Common myeloid progenitor, CD34-positive (primary cell): Measurements from ENCODE around the gene GALNT2.
A peak's percentile ranks its signal among the peaks of the same experiment; 100 is the strongest.

Experiments used
- CTCF ChIA-PET: fragments of 350-600 bp; sonication (Branson Sonifier 250); formaldehyde crosslinking; loops from one replicate; lab custom pipeline; 2021; ENCODE audit warnings: antibody characterized with exemption; lab: Charles Lee
- POLR2A ChIA-PET: fragments of 350-600 bp; sonication (Branson Sonifier 250); formaldehyde crosslinking; loops from one replicate; lab custom pipeline; 2021; ENCODE audit warnings: antibody characterized with exemption; lab: Charles Lee
- DNase-seq, 3 donors: peaks; one replicate each; pipeline versions ENCODE4 v3.0.0 to v3.0.0-alpha.2; 2013
- H3K27ac ChIP-seq, 2 experiments: 1 replicate in 1 of 2; 2 replicates in 1 of 2; pipeline ENCODE4 v1.7.0; 2013; ENCODE audit warnings: inconsistent platforms in 2 of 2, low read length in 2 of 2, mild to moderate bottlenecking in 2 of 2, low read depth in 1 of 2, moderate library complexity in 1 of 2; ENCODE audit not compliant: severe bottlenecking in 2 of 2, insufficient read depth in 1 of 2, poor library complexity in 1 of 2
- H3K27me3 ChIP-seq, 5 experiments: replicated peaks in 2 of 5; 1 replicate in 3 of 5; 2 replicates in 2 of 5; pipeline versions ENCODE4 v1.6.1 to v1.7.0; 2013; ENCODE audit warnings: low read length in 4 of 5, mild to moderate bottlenecking in 2 of 5, moderate library complexity in 2 of 5, inconsistent platforms in 1 of 5; ENCODE audit not compliant: insufficient read depth in 5 of 5, control insufficient read depth in 4 of 5
- H3K36me3 ChIP-seq, 4 experiments: 1 replicate in 2 of 4; 2 replicates in 2 of 4; pipeline versions ENCODE4 v1.6.1 to v1.7.0; 2013; ENCODE audit warnings: low read length in 3 of 4, control low read depth in 1 of 4, mild to moderate bottlenecking in 1 of 4; ENCODE audit not compliant: control insufficient read depth in 4 of 4, insufficient read depth in 4 of 4
- H3K4me1 ChIP-seq, 4 experiments: 1 replicate in 3 of 4; 2 replicates in 1 of 4; pipeline versions ENCODE4 v1.6.1 to v1.7.1; 2013; ENCODE audit warnings: low read length in 3 of 4, mild to moderate bottlenecking in 3 of 4, control low read depth in 1 of 4, inconsistent platforms in 1 of 4, moderate library complexity in 1 of 4; ENCODE audit not compliant: control insufficient read depth in 4 of 4, insufficient read depth in 4 of 4; ENCODE audit errors: control extremely low read depth in 1 of 4
- H3K4me3 ChIP-seq, 7 experiments: 1 replicate in 4 of 7; 2 replicates in 3 of 7; pipeline versions ENCODE4 v1.5.1 to v1.7.0; 2013; ENCODE audit warnings: mild to moderate bottlenecking in 7 of 7, low read length in 6 of 7, moderate library complexity in 6 of 7, inconsistent platforms in 2 of 7, low read depth in 2 of 7, control low read depth in 1 of 7; ENCODE audit not compliant: insufficient read depth in 4 of 7, control insufficient read depth in 1 of 7; ENCODE audit errors: extremely low read depth in 1 of 7
- H3K9me3 ChIP-seq, 5 experiments: 1 replicate in 4 of 5; 2 replicates in 1 of 5; pipeline versions ENCODE4 v1.6.1 to v1.7.1; 2013; ENCODE audit warnings: low read length in 4 of 5, mild to moderate bottlenecking in 2 of 5, inconsistent platforms in 1 of 5, low read depth in 1 of 5, moderate library complexity in 1 of 5; ENCODE audit not compliant: control insufficient read depth in 4 of 5, insufficient read depth in 2 of 5; ENCODE audit errors: control extremely low read depth in 1 of 5
- WGBS: methylation state at CpG from one replicate; pipeline ENCODE4 v1.1.5; 2013; ENCODE audit not compliant: insufficient coverage; 5-methylcytosine and 5-hydroxymethylcytosine counted together

GALNT2 gene

DNA sequence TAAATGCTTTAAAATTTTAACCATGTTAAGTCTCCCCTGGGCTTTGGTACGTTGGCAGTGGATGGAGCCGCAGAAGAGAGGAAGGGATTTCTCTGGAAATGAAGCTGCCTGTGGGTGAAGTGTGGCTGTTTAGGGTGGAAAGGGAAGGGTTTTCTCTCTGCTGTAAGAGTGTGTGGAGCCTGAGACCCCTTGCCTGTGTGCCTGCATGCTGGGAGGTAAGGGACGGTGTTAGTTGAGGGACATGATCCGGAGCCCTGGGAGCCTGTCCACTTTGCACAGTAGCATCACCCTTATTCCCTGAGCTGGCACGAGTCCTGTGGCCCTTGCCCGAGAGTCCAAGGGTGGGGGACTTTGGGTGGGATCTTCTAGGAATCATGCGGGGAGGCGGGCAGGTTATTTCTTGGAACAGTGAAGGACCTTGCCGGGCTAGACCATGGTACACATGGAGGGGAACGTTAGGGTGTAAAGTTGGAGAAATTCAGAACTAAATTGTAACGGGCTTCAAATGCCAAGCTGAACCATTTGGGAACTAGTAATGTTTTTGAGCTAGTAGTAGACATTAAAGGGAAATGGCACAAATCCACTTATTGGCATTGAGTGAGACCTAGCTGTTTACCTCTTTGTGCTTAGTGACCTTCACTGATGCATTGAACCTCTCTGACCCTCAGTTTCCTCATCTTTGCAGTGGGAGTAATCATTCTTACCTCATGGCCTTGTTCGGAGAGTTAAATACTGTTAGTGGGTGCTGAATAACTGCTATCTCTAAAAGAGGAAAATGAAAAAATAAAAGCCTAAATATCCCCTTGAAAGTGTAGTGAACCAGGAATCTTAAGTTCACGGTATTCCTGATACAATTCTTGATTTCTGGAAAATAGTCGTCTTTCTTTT, 3.5 kb downstream of the GALNT2 start:
- WGBS = 92% methylated on average over 6 of the region's 14 CpGs
- POLR2A ChIA-PET = no interaction called here
- H3K4me3 ChIP-seq = no peak overlapping the region
- H3K9me3 ChIP-seq = no peaks in the 10 kb centered on the region
- no peaks in the 10 kb centered on the region for H3K36me3 ChIP-seq
- CTCF ChIA-PET = interaction anchor here (1.1 to 2.3 kb wide), 3 partner anchors 13 to 59 kb away, joined by 3 to 7 read pairs (median 5); no protein-coding TSS in a partner anchor
- DNase-seq = no peak
- H3K4me1 ChIP-seq = peaks cover 14 to 46% (median 22%) of the 10 kb centered on the region in 4 experiments
- H3K27ac ChIP-seq = no peak overlapping the region
- H3K27me3 ChIP-seq = no peaks in the 10 kb centered on the region

DNA sequence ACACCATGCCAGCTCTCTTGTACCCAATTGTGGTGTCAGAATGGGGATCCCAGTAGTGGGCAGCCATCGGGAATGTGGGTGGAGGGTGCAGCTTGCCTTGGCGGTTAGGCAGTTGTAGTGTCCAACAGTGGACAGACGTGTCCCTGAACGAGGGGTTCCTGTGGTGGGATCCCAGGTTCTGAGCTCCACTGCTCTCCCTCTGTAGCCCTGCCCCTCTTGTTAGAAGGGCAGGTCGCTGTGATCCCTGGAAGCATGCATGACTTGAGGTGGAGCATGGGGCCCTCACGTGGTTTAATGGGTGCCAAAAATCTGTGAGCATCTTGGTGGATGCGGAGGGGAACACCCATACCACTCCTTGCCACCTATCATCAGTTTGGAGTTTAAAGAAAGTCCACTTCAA, 4.3 kb downstream of the GALNT2 start:
- Histone ChIP-seq H3K27me3 (no peaks in the 10 kb centered on the region), H3K27ac (no peak overlapping the region), H3K9me3 (no peaks in the 10 kb centered on the region), H3K4me3 (peak overlapping the region in 1 of 7 experiments; percentile 2), H3K4me1 (peaks cover 9 to 38% (median 19%) of the 10 kb centered on the region in 4 experiments), H3K36me3 (peaks cover 0 to 5% (median 0%) of the 10 kb centered on the region in 4 experiments)
- WGBS = 100% methylated on average over 4 of the region's 7 CpGs
- CTCF ChIA-PET = interaction anchor here (1.1 to 2.3 kb wide), 2 partner anchors 15 to 60 kb away, joined by 3 to 5 read pairs; no protein-coding TSS in a partner anchor
- no peak for DNase-seq
- POLR2A ChIA-PET = no interaction called here

GRCh38 chr1:230072296-230072695, 5.3 kb downstream of the GALNT2 start:
- peaks cover 0 to 14% (median 0%) of the 10 kb centered on the region in 4 experiments for H3K36me3 ChIP-seq
- WGBS = 83% methylated on average over 3 of the region's 6 CpGs
- peaks cover 7 to 36% (median 20%) of the 10 kb centered on the region in 4 experiments for H3K4me1 ChIP-seq
- H3K27me3 ChIP-seq = no peaks in the 10 kb centered on the region
- CTCF ChIA-PET = no interaction called here
- no peak overlapping the region for H3K4me3 ChIP-seq
- no peaks in the 10 kb centered on the region for H3K9me3 ChIP-seq
- H3K27ac ChIP-seq = no peak overlapping the region
- POLR2A ChIA-PET = no interaction called here
- DNase-seq = no peak

DNA sequence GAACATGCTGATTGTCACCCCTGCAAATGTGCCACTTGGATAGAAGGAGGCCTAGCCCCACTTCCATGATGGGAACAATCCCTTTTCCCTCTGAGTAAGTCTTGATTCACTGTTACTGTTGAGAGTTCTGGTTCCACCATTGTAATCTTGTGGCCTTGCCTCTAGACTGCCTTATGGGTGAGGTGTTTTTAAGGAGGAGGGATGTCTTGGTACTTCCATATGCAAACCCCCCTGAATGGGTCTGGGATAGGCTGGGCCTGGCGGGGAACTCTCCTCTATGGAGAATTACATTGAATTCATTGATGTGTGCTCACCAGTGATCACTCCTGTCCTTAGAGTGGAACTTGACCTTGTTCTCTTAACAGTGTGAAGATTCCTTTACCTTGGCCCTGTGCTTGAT, 5.8 kb downstream of the GALNT2 start:
- H3K4me1 ChIP-seq = peaks cover 7 to 36% (median 20%) of the 10 kb centered on the region in 4 experiments
- H3K36me3 ChIP-seq = peaks cover 0 to 17% (median 0%) of the 10 kb centered on the region in 4 experiments
- POLR2A ChIA-PET = no interaction called here
- CTCF ChIA-PET = no interaction called here
- no peak overlapping the region for H3K4me3 ChIP-seq
- no peak for DNase-seq
- H3K9me3 ChIP-seq = no peaks in the 10 kb centered on the region
- no peak overlapping the region for H3K27ac ChIP-seq
- WGBS = 86% methylated on average over 1 of the region's 1 CpG
- H3K27me3 ChIP-seq = no peaks in the 10 kb centered on the region

GRCh38 chr1:230073371-230074035, 6.5 kb downstream of the GALNT2 start:
- no peak for DNase-seq
- POLR2A ChIA-PET = no interaction called here
- CTCF ChIA-PET = interaction anchor here (0.7 to 0.8 kb wide), 2 partner anchors 229 to 232 kb away, joined by 3 to 4 read pairs; no protein-coding TSS in a partner anchor

GRCh38 chr1:230074270-230074669, 7.2 kb downstream of the GALNT2 start:
- CTCF ChIA-PET = interaction anchor here (0.7 to 0.8 kb wide), 2 partner anchors 228 to 231 kb away, joined by 3 to 4 read pairs; no protein-coding TSS in a partner anchor
- 100% methylated on average over 4 of the region's 4 CpGs for WGBS
- no peaks in the 10 kb centered on the region for H3K9me3 ChIP-seq
- H3K4me1 ChIP-seq = peaks cover 0 to 22% (median 8%) of the 10 kb centered on the region in 4 experiments
- no peak overlapping the region for H3K4me3 ChIP-seq
- H3K27ac ChIP-seq = no peak overlapping the region
- DNase-seq = no peak
- POLR2A ChIA-PET = no interaction called here
- no peaks in the 10 kb centered on the region for H3K27me3 ChIP-seq
- H3K36me3 ChIP-seq = peaks cover 0 to 19% (median 0%) of the 10 kb centered on the region in 4 experiments

More at GRCh38 chr1:230073371-230074035, 6.5 kb downstream of the GALNT2 start:
- 100% methylated on average over 2 of the region's 4 CpGs for WGBS
- no peak overlapping the region for H3K4me3 ChIP-seq
- H3K27ac ChIP-seq = no peak overlapping the region
- H3K4me1 ChIP-seq = peaks cover 4 to 30% (median 14%) of the 10 kb centered on the region in 4 experiments
- peaks cover 0 to 17% (median 0%) of the 10 kb centered on the region in 4 experiments for H3K36me3 ChIP-seq
- no peaks in the 10 kb centered on the region for H3K27me3 ChIP-seq
- H3K9me3 ChIP-seq = no peaks in the 10 kb centered on the region
